DMS 273 treated with DMSO at 0.1 percent for 48 hours (cell line): ENCODE measurements around the gene CCDC50.

Source experiments
- DNase-seq: peaks from one replicate; lab custom pipeline; 2025; lab: John Stamatoyannopoulos, UW

CCDC50 gene

GRCh38 chr3:191316876-191317603 is 12.2 kb upstream of the CCDC50 start:
- no peak for DNase-seq

DNA sequence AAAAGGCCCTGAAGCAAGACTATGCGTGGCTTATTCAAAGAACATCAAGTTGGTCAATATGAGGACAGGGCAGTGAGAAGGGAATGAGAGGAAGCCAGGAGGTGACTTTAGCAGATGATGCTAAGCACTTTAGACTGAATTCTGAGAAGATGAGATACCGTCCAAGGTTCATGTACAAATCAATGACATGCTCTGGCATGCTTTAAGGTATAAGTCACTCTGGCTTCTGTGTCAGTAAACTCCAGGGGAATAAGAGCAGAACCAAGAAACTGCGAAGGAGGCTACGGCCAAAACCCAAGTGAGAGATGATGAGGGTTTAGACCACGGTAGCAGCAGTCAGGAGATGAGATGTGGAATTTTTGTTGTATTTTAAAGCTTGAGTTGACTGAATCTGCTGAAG is 8.9 kb upstream of the CCDC50 start:
- no peak for DNase-seq

- no peak for DNase-seq
These were observed 8.0 kb upstream of the CCDC50 start for GRCh38 chr3:191321019-191321767.

GRCh38 chr3:191324936-191325335 is 4.3 kb upstream of the CCDC50 start:
- no peak for DNase-seq

GRCh38 chr3:191327526-191327925 is 1.7 kb upstream of the CCDC50 start:
- no peak for DNase-seq

DNA sequence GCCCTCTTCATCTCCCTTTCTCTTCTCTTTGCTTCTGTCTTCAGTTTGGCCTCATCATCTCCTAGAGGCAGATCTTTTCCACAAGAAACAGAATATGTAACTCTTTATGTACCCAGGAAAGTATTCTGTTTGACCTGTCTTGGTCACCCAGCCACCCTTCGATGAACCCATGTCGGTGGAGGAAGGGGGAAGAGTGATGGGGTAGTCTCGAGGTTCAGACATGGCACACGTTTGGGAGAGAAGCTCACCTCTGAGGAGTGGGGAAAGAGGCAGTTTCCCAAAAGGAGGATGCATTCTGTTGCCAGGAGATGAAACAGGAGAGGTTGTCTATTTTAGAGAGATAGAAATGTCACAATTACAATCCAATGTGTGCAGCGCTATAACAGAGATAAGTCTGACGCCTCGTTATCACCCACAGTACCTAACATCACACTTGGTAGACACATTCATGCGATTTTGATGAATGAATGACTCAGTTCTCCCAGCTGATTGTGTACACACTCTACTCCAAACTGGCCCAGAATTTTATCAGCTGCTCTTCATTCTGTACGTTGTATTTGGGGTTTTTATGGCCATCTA is 722 bp upstream of the CCDC50 start:
- DNase-seq = no peak

DNA sequence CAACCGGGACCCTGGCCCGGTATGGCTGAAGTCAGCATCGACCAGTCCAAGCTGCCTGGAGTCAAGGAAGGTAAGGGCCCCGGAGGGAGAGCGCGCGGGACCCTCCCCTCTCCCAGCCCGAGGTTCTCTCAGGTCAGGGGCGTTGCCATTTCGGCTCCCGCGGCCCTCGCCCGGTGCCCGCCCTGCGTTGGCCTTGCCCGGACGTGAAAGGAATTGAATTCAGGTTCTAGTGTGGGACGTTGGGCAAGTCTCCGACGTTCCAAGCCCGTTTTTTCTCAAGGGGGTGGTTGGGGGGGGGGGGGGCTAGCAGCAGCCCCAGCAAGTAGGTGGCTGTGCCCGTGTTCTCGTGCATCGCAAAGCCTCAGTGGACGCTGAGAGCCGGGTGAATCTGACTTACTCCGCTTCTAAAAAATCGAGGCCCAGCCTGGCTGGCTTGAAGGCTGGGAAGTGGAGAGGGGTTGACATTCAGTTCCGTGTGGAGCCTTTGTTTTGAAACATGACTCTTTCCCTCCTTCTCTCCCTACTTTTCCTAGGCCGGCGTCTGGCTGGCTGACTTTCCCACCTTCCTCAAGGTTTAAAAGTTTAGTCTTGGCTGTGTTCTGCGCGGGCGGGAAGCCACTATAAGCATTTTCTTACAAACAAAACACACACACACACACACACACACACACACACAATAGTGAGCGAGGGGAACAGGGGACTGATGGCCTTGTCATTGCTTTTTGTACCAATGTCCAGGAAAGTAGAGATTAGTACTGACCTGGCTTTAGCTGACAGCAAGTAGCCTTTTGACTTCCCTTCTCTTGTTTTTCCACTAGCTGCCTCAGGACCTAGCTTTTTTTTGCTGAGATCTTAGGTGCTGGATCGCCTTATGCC is 698 bp downstream of the CCDC50 start, which contains the start of gene UTS2B:
Gene UTS2B (minus strand): TSS at position 873 of the 876 bp plus-strand sequence. CDS start 48,337 bp downstream, outside the sequence.
- DNase-seq = peak; percentile 17

GRCh38 chr3:191330530-191331048 is 1.4 kb downstream of the CCDC50 start:
- no peak for DNase-seq

DNA sequence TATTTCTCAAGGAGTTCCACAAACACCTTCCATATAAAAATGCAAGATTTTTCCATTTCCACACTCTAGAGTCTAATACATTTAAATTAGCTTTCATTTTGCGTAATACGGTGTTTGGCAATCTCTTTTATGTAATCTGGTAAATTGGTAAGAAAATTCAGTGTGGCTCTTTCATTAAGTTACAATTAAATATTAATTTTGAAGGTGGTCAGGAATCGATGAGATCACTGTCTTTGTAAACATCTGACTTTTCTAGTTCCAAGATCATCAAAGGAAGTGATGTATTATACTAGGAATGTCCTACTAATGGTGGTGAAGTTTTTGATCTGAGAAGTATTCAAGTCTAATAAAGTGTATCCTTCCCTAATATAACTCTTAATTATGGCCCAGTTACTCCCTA is 2.2 kb downstream of the CCDC50 start:
- DNase-seq = no peak

- no peak for DNase-seq
These were observed 4.2 kb downstream of the CCDC50 start for GRCh38 chr3:191333298-191333880.

DNA sequence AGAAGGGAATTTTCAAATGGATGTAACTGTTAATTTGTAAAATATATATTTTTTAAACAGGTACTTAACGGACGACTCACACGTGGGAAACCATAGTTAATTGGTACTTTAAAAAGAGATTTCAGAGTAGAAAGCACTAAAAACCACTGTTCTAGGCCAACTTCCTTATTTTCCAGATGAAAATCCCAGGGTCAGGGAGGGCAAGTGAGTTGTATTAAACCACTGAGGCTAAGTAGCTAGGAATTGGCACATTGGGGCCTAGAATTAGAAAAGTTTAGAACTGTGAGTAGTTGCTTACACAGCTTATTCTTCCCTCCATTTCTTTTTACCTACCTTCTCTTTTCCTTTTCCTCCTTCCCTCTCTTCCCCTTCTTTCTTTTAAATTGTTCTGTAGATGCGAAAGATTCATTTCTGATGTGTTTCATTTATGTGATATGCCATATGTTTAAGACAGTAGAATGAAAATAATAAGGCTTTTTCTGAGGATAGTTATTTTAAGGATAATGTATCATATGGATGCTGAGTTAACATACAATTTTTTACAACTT is 5.2 kb downstream of the CCDC50 start:
- DNase-seq = no peak

- DNase-seq = no peak
These were observed 7.6 kb downstream of the CCDC50 start for GRCh38 chr3:191336833-191337232.

- no peak for DNase-seq
These were observed 8.9 kb downstream of the CCDC50 start for GRCh38 chr3:191338177-191338488.

DNA sequence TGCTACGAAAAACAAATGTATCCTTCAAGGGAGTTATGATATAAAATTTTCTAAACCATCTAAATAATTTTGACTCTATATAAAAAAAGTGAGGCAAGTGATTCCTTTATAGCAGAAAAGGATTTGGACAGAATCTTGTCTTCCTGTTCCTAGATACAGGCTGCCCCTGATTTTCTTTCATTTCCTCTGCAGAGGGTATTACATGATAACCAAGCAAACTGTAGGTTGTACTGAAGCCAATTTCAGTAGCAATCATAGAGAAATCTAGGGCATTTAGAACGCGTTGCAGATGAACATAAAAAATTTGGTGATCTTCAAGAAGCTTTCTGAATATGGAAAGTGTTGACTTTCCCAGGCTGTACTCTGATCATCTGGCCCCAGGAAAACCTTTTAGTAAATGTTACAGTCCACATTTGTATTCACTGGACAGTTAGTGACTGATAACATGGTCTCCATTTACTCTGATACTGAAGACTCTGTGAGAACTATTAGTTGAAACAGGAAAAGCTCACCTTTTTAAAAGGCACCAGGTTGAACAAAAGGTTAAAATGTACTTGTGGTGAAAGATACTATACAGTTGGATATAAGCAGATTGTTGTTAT is 10.2 kb downstream of the CCDC50 start:
- no peak for DNase-seq

GRCh38 chr3:191340351-191340750 is 11.2 kb downstream of the CCDC50 start:
- no peak for DNase-seq

DNA sequence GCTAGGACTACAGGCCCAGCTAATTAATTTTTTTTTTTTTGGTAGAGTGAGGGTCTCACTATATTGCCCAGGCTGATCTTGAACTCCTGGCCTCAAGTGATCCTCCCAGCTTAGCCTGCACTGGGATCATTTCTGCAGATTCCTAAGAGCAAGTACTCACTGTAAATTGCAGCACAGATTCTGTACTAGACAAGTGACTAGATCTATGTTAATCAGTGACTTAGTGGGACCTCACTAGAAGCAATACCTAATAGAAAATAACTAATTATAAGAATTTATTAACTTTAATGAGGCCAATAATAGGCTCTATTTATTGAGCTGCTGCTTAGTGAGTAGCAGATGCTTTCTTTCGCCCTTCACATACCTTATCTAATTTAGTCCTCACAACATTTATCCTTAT is 11.8 kb downstream of the CCDC50 start:
- no peak for DNase-seq

DNA sequence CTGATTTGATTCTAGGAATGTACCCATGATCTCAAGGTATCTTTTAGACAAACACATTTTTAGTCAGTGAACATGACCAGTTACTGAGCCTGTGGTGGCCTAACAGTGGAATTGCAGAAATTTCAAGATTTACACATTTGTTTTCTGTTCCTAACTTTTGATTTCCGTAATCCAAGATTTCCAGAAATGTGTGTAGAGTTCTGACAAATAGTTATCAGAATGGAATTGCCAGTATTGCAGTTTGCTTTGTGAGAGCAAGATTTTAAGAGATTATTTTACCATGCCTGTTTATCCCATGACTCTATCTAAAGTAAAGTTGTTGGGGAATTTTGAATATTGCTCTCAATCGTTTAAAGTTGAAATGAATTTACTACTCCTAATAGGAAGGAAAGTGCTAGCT is 12.8 kb downstream of the CCDC50 start:
- no peak for DNase-seq

DNA sequence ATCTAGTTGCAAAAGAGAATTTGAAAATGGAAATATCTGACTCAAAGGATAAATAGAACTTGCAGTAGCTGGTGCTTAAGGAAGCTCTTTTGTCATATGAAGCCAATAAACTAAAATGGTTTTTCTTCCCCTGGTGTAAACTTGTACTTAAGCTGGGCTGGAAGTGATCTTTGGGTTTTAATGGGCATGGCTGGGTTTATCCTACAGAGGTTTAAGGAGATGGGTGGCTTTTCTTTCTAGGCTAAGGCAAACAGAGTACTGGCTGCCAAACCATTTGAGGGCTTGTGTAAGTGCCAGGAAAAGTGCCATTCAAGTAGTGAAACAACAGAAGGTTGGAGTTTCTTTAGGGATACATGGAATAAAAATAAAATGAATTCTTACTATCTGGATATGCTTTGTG is 13.2 kb downstream of the CCDC50 start:
- DNase-seq = no peak

- no peak for DNase-seq
These were observed 13.9 kb downstream of the CCDC50 start for GRCh38 chr3:191343115-191343514.

DNA sequence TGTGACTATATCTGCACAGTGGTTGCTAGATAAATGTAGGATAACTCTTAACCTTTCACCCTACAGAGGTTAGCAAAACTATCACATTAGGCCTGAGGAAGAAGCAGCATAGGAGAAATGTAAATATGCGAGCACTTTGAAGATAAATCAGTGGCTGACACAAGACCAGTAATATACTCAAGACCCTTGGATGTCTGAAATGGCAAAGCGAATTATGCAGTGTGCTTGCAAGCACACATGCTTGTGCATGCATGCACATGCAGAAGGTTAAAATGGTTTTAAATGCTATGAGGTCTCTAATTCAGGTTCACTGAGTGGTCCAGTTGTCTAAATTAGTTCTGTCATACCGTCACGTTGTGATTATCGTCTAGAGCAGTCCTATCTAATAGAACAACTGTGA is 14.7 kb downstream of the CCDC50 start:
- no peak for DNase-seq

DNA sequence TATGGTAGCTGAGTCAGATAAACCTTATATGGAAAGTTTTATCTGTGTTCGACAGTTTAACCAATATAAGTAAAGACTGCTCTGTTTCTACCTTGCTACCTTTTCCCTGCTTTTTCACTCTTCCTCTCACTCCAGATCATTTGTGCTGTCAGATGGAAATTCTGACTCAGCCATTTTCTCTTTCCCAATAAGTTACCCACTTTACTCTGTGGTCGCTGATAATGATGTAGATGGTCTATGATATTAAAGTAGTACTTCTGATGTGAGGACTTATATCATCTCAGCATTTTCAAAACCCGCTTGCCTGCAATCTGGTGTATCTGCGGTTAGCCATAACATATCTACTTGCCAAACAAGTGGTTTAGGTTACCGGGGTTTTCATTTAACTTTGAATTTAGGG is 16.1 kb downstream of the CCDC50 start:
- no peak for DNase-seq
